HuH-7 (cell line): ENCODE data around the gene PHC2.

Experiments
- DNase-seq: peaks from one replicate; pipeline ENCODE4 v3.0.0; 2011; ENCODE audit warnings: low spot score

Gene PHC2

GRCh38 chr1:33420870-33421775, 9.8 kb downstream of the PHC2 start:
- no peak for DNase-seq

- no peak for DNase-seq
Measured at GRCh38 chr1:33418811-33419210, 12.1 kb downstream of the PHC2 start.

- DNase-seq: no peak
Measured at GRCh38 chr1:33414879-33415278, 16.0 kb downstream of the PHC2 start.

GRCh38 chr1:33410091-33410701, 20.7 kb downstream of the PHC2 start:
- no peak for DNase-seq

- no peak for DNase-seq
Measured at GRCh38 chr1:33408093-33408436, 22.8 kb downstream of the PHC2 start.

- no peak for DNase-seq
Measured at GRCh38 chr1:33407352-33408092, 23.4 kb downstream of the PHC2 start.

- DNase-seq: no peak
Measured at GRCh38 chr1:33402206-33402605, 28.7 kb downstream of the PHC2 start.

- DNase-seq: no peak
Measured at GRCh38 chr1:33401471-33401870, 29.4 kb downstream of the PHC2 start.

- no peak for DNase-seq
Measured at GRCh38 chr1:33400153-33400911, 30.6 kb downstream of the PHC2 start.

- no peak for DNase-seq
Measured at GRCh38 chr1:33399375-33399774, 31.5 kb downstream of the PHC2 start.

- DNase-seq: no peak
Measured at GRCh38 chr1:33397994-33398393, 32.9 kb downstream of the PHC2 start.

GRCh38 chr1:33397125-33397506, 33.8 kb downstream of the PHC2 start:
- DNase-seq: no peak

GRCh38 chr1:33396188-33397124, 34.4 kb downstream of the PHC2 start:
- no peak for DNase-seq

GRCh38 chr1:33394770-33395169, 36.1 kb downstream of the PHC2 start:
- no peak for DNase-seq

GRCh38 chr1:33393991-33394390, 36.9 kb downstream of the PHC2 start:
- no peak for DNase-seq

GRCh38 chr1:33393524-33393923, 37.4 kb downstream of the PHC2 start:
- no peak for DNase-seq

- DNase-seq: no peak
Measured at GRCh38 chr1:33392639-33393038, 38.3 kb downstream of the PHC2 start.

GRCh38 chr1:33392206-33392605, 38.7 kb downstream of the PHC2 start:
- DNase-seq: no peak

- DNase-seq: no peak
Measured at GRCh38 chr1:33391343-33392078, 39.4 kb downstream of the PHC2 start.

GRCh38 chr1:33390542-33390941, 40.4 kb downstream of the PHC2 start:
- no peak for DNase-seq
